K562 (cell line): Measurements from ENCODE around the gene CDH6. TPM values are rescaled to one million over a fixed set of nuclear protein-coding genes. Genes with fewer than 3 reads are reported as not detected.

Experiments
- ATAC-seq: fragments of 200-7000 bp; cut with Tn5 transposase; 3 replicates; pipeline ENCODE4 v1.9.1; 2020; ENCODE audit warnings: moderate library complexity
- BruUV-seq: library from RNA; stranded (reverse); fragments of 400-500 nt; replicated peaks from 2 replicates; lab custom pipeline; 2021; lab: Mats Ljungman, UMichigan
- CTCF ChIA-PET: fragments of 300-600 bp; formaldehyde crosslinking; extraction: SDS; loops from one replicate; lab custom pipeline; 2021; ENCODE audit warnings: low intra/inter-chr PET ratio; lab: Yijun Ruan, JAX
- POLR2A ChIA-PET: fragments of 300-600, 350-650 bp; sonication (Branson Sonifier 250); formaldehyde crosslinking; extraction: SDS; loops from one replicate; lab custom pipeline; 2021; ENCODE audit warnings: antibody characterized with exemption, inconsistent platforms; lab: Yijun Ruan, JAX
- DNase-seq, 4 experiments: peaks; one replicate each; pipeline versions ENCODE4 v3.0.0 to v3.0.0-alpha.2; 2011 to 2018; ENCODE audit warnings: low spot score in 3 of 4, mixed read lengths in 3 of 4; ENCODE audit errors: extremely low read depth in 1 of 4
- FAIRE-seq: peaks from 2 replicates; lab custom pipeline; 2011; peaks lifted over from hg19 to GRCh38; lab: Jason Lieb, UNC
- H2AFZ ChIP-seq: 2 replicates; pipeline ENCODE4 v1.6.0; 2011; ENCODE audit warnings: low read depth, low read length, control low read depth, inconsistent platforms
- H3K27ac ChIP-seq: fragments of 200-600 bp; 3 replicates; pipeline ENCODE4 v1.8.0; 2011; ENCODE audit warnings: low read depth, mild to moderate bottlenecking, control low read depth, inconsistent platforms, low read length, moderate library complexity, mixed read lengths; ENCODE audit errors: extremely low read depth
- H3K27me3 ChIP-seq, 2 experiments: fragments of 300-600 bp in 1 of 2; 2 replicates in 1 of 2; 3 replicates in 1 of 2; pipeline versions ENCODE4 v1.6.0 to v1.8.0; 2011; ENCODE audit warnings: inconsistent platforms in 2 of 2, low read length in 2 of 2, mild to moderate bottlenecking in 1 of 2, mixed read lengths in 1 of 2, moderate library complexity in 1 of 2; ENCODE audit not compliant: control insufficient read depth in 2 of 2, insufficient read depth in 2 of 2
- H3K36me3 ChIP-seq: fragments of 300-600 bp; 3 replicates; pipeline ENCODE4 v1.8.0; 2011; ENCODE audit warnings: mild to moderate bottlenecking, low read length, inconsistent platforms; ENCODE audit not compliant: control insufficient read depth, insufficient read depth
- H3K4me1 ChIP-seq, 2 experiments: fragments of 200-600 bp in 1 of 2; replicated peaks in 1 of 2; 2 replicates in 1 of 2; 3 replicates in 1 of 2; pipeline versions ENCODE4 v1.5.1 to v1.8.0; 2011; ENCODE audit warnings: inconsistent platforms in 2 of 2, low read length in 2 of 2, mild to moderate bottlenecking in 1 of 2, mixed read lengths in 1 of 2, moderate library complexity in 1 of 2; ENCODE audit not compliant: control insufficient read depth in 2 of 2, insufficient read depth in 2 of 2
- H3K4me2 ChIP-seq: 2 replicates; pipeline ENCODE4 v1.6.1; 2011; ENCODE audit warnings: low read length, control low read depth, inconsistent platforms, mixed read lengths; ENCODE audit not compliant: insufficient read depth
- H3K4me3 ChIP-seq: fragments of 200-600 bp; sonication (generic), shearing (Covaris generic); 2 replicates; pipeline ENCODE4 v1.5.1; 2016; ENCODE audit warnings: control low read depth, inconsistent platforms
- H3K79me2 ChIP-seq: fragments of 200-600 bp; 3 replicates; pipeline ENCODE4 v1.8.0; 2011; ENCODE audit warnings: low read length, inconsistent platforms; ENCODE audit not compliant: control insufficient read depth, insufficient read depth
- H3K9ac ChIP-seq, 2 experiments: 2 replicates each; pipeline versions ENCODE4 v1.6.0 to v1.6.1; 2011; ENCODE audit warnings: low read depth in 2 of 2, low read length in 2 of 2, control low read depth in 1 of 2, inconsistent platforms in 1 of 2, mild to moderate bottlenecking in 1 of 2, mixed read lengths in 1 of 2; ENCODE audit not compliant: insufficient read depth in 1 of 2
- H3K9me1 ChIP-seq: one replicate; pipeline ENCODE4 v1.6.0; 2011; ENCODE audit warnings: inconsistent platforms, mild to moderate bottlenecking, low read length, moderate library complexity; ENCODE audit not compliant: control insufficient read depth, insufficient read depth
- H3K9me3 ChIP-seq: replicated peaks from 2 replicates; pipeline ENCODE4 v1.5.1; 2011; ENCODE audit warnings: low read depth, low read length, inconsistent platforms; ENCODE audit not compliant: control insufficient read depth, insufficient read depth
- H4K20me1 ChIP-seq: replicated peaks from 2 replicates; pipeline ENCODE4 v1.6.1; 2011; ENCODE audit warnings: low read length, inconsistent platforms, mixed read lengths; ENCODE audit not compliant: control insufficient read depth, insufficient read depth
- ARID3A ChIP-seq: IDR thresholded peaks from 2 replicates; pipeline ENCODE4 v1.6.1; 2012; ENCODE audit warnings: low read depth, low read length, improper control_type of control experiment, borderline replicate concordance
- DNMT1 ChIP-seq: fragments of 450-650 bp; IDR thresholded peaks from 2 replicates; pipeline ENCODE4 v1.6.1; 2016; ENCODE audit warnings: antibody characterized with exemption, mild to moderate bottlenecking
- FOXK2 ChIP-seq, 2 experiments: fragments of 450-650 bp; IDR thresholded peaks in 1 of 2; conservative IDR thresholded peaks in 1 of 2; 2 replicates each; pipeline ENCODE4 v1.6.1; 2016; ENCODE audit warnings: low read depth in 2 of 2, mild to moderate bottlenecking in 1 of 2
- MEIS2 ChIP-seq: fragments of 450-650 bp; IDR thresholded peaks from 2 replicates; pipeline ENCODE4 v1.6.1; 2014; ENCODE audit warnings: mild to moderate bottlenecking; ENCODE audit not compliant: partially characterized antibody
- NCOA4 ChIP-seq: fragments of 450-650 bp; IDR thresholded peaks from 2 replicates; pipeline ENCODE4 v1.6.1; 2018; ENCODE audit warnings: mild to moderate bottlenecking; ENCODE audit not compliant: partially characterized antibody
- SMARCB1 ChIP-seq: IDR thresholded peaks from 2 replicates; pipeline ENCODE4 v1.6.1; 2011; ENCODE audit warnings: improper control_type of control experiment, low read depth; ENCODE audit not compliant: insufficient read length
- TEAD4 ChIP-seq, 2 experiments: sonication (generic) in 1 of 2; formaldehyde crosslinking in 1 of 2; IDR thresholded peaks; 2 replicates each; pipeline versions ENCODE4 v1.6.1 to v1.8.0; 2012 to 2022; ENCODE audit warnings: borderline replicate concordance in 1 of 2, inconsistent platforms in 1 of 2, low read length in 1 of 2, mild to moderate bottlenecking in 1 of 2, missing genetic modification reagents in 1 of 2
- ZNF407 ChIP-seq: fragments of 450-650 bp; IDR thresholded peaks from 2 replicates; pipeline ENCODE4 v1.6.1; 2016; ENCODE audit warnings: low read depth
- WGBS: fragments of 100-300 bp; shearing (Covaris generic); methylation state at CpG from one replicate; pipeline ENCODE4 v1.1.6; 2016; ENCODE audit warnings: low coverage, mixed read lengths; ENCODE audit not compliant: insufficient coverage; ENCODE audit errors: missing lambda C conversion rate; 5-methylcytosine and 5-hydroxymethylcytosine counted together
- in situ Hi-C: fragments of 300-500 bp; cut with MboI; formaldehyde crosslinking; loops from 4 replicates; pipeline ENCODE4 v1.15.0; 2018; ENCODE audit warnings: inconsistent platforms, mixed read lengths
- intact Hi-C: fragments of 100-400 bp; cut with micrococcal nuclease; formaldehyde crosslinking; loops from 2 replicates; pipeline ENCODE4 v1.14.2; 2022
- polyA plus RNA-seq, 8 experiments: library from polyadenylated mRNA; depleted of rRNA in 4 of 8; stranded (reverse) in 5 of 8; unstranded in 3 of 8; fragments of >200 nt; fragmentation: Nextera tagmentation in 2 of 8; fragmentation: Illumina TruSeq in 1 of 8; extraction: Ambion mirVana in 2 of 8; extraction: Trizol in 1 of 8; gene quantifications; 2 replicates each; pipeline versions ENCODE4 v1.2.1 to v1.2.3, GENCODE V29; 2011 to 2014; ENCODE audit warnings: inconsistent platforms in 1 of 8, missing spikeins in 1 of 8
- total RNA-seq, 7 experiments: library from RNA; depleted of rRNA in 6 of 7; stranded (reverse); fragments of >200 nt in 6 of 7; fragmentation: Illumina TruSeq in 2 of 7; extraction: Trizol in 2 of 7; gene quantifications; 2 replicates each; pipeline versions ENCODE4 v1.2.1 to v1.2.3, GENCODE V29; 2011 to 2021; ENCODE audit warnings: low replicate concordance in 1 of 7

The CDH6 gene
- total and polyA plus RNA-seq, 9 of the 15 experiments (the other 6 are each of a cell fraction or from before 2014, with no cell fraction given) = not detected

- no peak for TF ChIP-seq MEIS2
- no peak for TF ChIP-seq SMARCB1
- no peak for TF ChIP-seq ARID3A
- no peak for TF ChIP-seq FOXK2 (conservative IDR thresholded peaks at IDR 0.05 in 1 of 2, IDR thresholded peaks at IDR 0.05 in 1 of 2; ENCODE audit: low read depth in 2 of 2)
These were observed 955 bp downstream of the CDH6 start (continued) for GRCh38 chr5:31194468-31194813.

GRCh38 chr5:31194892-31195555 lies 1.5 kb downstream of the CDH6 start:
- in situ Hi-C loops = no loop called here
- no peak for ATAC-seq
- Histone ChIP-seq H3K9me1 (no peaks in the 10 kb centered on the region), H3K27me3 (peaks cover 5 to 12% of the 10 kb centered on the region in 2 experiments; a peak in 3 of 5 replicates), H3K9ac (no peak overlapping the region), H3K36me3 (no peaks in the 10 kb centered on the region), H3K4me3 (no peak overlapping the region), H2AFZ (no peak overlapping the region), H4K20me1 (no peaks in the 10 kb centered on the region), H3K4me2 (no peak overlapping the region), H3K9me3 (no peaks in the 10 kb centered on the region), H3K4me1 (no peaks in the 10 kb centered on the region), H3K27ac (no peak overlapping the region), H3K79me2 (no peaks in the 10 kb centered on the region)
- ChIA-PET CTCF (no interaction called here), POLR2A (no interaction called here)
- BruUV-seq = no TSS peak
- DNase-seq = no peak
- intact Hi-C loops = no loop called here
- FAIRE-seq = no peak
- WGBS = 1% methylated on average over 5 of the region's 5 CpGs
- no peak for TF ChIP-seq TEAD4 (IDR thresholded peaks at IDR 0.05; ENCODE audit: low read length)
- TF ChIP-seq TEAD4 (CRISPR knock-in tag; IDR thresholded peaks at IDR 0.05; ENCODE audit: borderline replicate concordance) = no peak
- no peak for TF ChIP-seq NCOA4
- TF ChIP-seq ZNF407 = no peak
- no peak for TF ChIP-seq DNMT1
